Muscle layer of duodenum (tissue), 2 donors: ENCODE measurements around the gene ATF7IP2.
A peak's percentile ranks its signal among the peaks of the same experiment; 100 is the strongest.
"Not testable (repeated sequence)": the region's sequence is repeated elsewhere in the genome, so short reads cannot be mapped to it uniquely, and the experiment has no call there.

Experiments
- H3K27ac ChIP-seq: one replicate; pipeline ENCODE4 v1.7.0; 2013; ENCODE audit warnings: mild to moderate bottlenecking, low read length
- H3K27me3 ChIP-seq: one replicate; pipeline ENCODE4 v1.7.0; 2013; ENCODE audit warnings: low read depth, mild to moderate bottlenecking, control low read depth, low read length
- H3K36me3 ChIP-seq, 2 donors: one replicate each; pipeline ENCODE4 v1.7.0; 2013; ENCODE audit warnings: low read length in 2 of 2, control low read depth in 1 of 2, mild to moderate bottlenecking in 1 of 2; ENCODE audit not compliant: insufficient read depth in 2 of 2, control insufficient read depth in 1 of 2
- H3K4me1 ChIP-seq, 2 donors: one replicate each; pipeline ENCODE4 v1.7.0; 2013; ENCODE audit warnings: low read length in 2 of 2, mild to moderate bottlenecking in 2 of 2, control low read depth in 1 of 2, moderate library complexity in 1 of 2; ENCODE audit not compliant: insufficient read depth in 2 of 2, control insufficient read depth in 1 of 2
- H3K4me3 ChIP-seq, 2 donors: one replicate each; pipeline ENCODE4 v1.7.0; 2013; ENCODE audit warnings: low read length in 2 of 2, low read depth in 1 of 2, mild to moderate bottlenecking in 1 of 2
- H3K9me3 ChIP-seq, 2 donors: one replicate each; pipeline ENCODE4 v1.7.0; 2013; ENCODE audit warnings: low read length in 2 of 2, control low read depth in 1 of 2, mild to moderate bottlenecking in 1 of 2; ENCODE audit not compliant: control insufficient read depth in 1 of 2
- donor health status: healthy.

Gene ATF7IP2

GRCh38 chr16:10383626-10384025, 2.2 kb upstream of the ATF7IP2 start:
- Histone ChIP-seq H3K4me1 (no peaks in the 10 kb centered on the region), H3K36me3 (no peaks in the 10 kb centered on the region), H3K27ac (no peak overlapping the region), H3K9me3 (peaks cover 0 to 3% of the 10 kb centered on the region in 2 donors), H3K4me3 (no peak overlapping the region), H3K27me3 (no peaks in the 10 kb centered on the region)

DNA sequence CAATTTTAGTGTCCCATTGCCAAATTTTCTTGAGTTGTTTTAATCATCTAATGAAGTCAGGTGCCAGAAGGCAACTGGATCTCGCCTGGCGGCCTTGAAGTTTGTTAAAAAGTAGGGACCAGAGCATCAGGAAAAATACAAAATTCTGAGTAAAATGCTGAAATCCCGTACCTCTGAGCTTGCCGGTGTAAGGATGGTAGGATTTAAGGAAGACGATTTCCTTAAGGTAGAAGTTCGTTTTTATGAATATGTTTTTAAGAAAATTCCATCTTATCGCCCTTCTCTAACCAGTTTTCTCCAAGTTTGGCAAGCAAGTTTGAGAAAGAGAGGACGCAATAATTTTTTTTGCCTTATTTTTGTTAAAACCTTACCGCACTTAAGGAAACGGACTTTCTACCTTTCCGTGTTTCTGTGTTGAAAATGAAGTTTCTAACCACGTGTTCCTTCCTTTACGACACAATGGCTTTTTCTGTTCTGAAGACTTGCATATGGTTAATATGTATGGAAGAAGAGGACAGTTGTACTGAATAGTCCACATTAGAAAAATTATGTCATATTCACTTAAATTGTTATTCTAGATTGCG, 748 bp downstream of the ATF7IP2 start:
- no peaks in the 10 kb centered on the region for H3K36me3 ChIP-seq
- peaks cover 0 to 3% of the 10 kb centered on the region in 2 donors for H3K9me3 ChIP-seq
- H3K27ac ChIP-seq, result peak overlapping the region; percentile 41
- H3K27me3 ChIP-seq, result no peaks in the 10 kb centered on the region
- peak overlapping the region; percentile 62 to 80 for H3K4me3 ChIP-seq
- no peaks in the 10 kb centered on the region for H3K4me1 ChIP-seq

DNA sequence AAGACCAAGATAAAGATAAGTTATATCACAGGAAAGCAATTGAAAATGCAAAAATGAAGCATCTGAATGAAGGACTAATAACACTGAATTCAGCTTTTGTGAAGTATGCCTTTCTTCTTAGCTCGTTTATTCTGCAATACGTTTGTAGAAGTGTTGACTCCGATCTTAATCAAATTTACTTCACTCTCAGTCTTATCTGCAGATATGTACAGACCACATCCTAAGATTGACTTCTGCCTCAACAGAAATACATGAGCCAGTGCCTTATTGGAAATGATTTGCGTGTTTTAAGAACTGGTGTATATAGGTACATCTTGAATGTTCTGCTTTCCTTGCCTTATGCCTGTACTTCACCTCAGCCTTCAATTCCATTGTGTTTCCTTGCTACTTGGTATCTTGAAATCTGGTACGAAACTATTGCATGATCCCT, 1.3 kb downstream of the ATF7IP2 start:
- Histone ChIP-seq H3K4me3 (peak overlapping the region in 1 of 2 donors; percentile 80), H3K4me1 (no peaks in the 10 kb centered on the region), H3K27ac (peak overlapping the region; percentile 41), H3K27me3 (no peaks in the 10 kb centered on the region), H3K36me3 (no peaks in the 10 kb centered on the region), H3K9me3 (peaks cover 0 to 3% of the 10 kb centered on the region in 2 donors)

GRCh38 chr16:10388988-10389387, 3.1 kb downstream of the ATF7IP2 start:
- no peaks in the 10 kb centered on the region for H3K36me3 ChIP-seq
- H3K4me3 ChIP-seq, result no peak overlapping the region
- H3K27ac ChIP-seq, result no peak overlapping the region
- peaks cover 0 to 5% of the 10 kb centered on the region in 2 donors for H3K9me3 ChIP-seq
- H3K27me3 ChIP-seq, result no peaks in the 10 kb centered on the region
- H3K4me1 ChIP-seq, result no peaks in the 10 kb centered on the region

DNA sequence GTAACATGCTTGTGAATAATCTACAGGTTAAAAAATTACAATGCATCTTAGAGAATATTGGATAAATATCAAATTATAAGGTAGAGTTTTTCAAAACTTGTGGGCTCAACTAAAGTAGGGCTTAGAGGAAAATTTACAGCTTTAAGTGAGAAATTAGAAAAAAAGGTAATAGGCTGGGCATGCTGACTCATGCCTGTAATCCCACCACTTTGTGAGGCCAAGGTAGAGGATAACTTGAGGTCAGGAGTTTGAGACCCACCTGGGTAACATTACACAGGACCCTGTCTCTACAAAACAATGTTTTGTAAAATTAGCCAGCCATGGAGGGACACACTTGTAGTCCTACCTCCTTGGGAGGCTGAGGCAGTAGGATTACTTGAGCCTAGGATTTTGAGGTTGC, 4.5 kb downstream of the ATF7IP2 start:
- Histone ChIP-seq H3K4me1 (no peaks in the 10 kb centered on the region), H3K27me3 (no peaks in the 10 kb centered on the region), H3K36me3 (no peaks in the 10 kb centered on the region), H3K4me3 (no peak overlapping the region), H3K9me3 (peaks cover 0 to 3% of the 10 kb centered on the region in 2 donors), H3K27ac (no peak overlapping the region)

DNA sequence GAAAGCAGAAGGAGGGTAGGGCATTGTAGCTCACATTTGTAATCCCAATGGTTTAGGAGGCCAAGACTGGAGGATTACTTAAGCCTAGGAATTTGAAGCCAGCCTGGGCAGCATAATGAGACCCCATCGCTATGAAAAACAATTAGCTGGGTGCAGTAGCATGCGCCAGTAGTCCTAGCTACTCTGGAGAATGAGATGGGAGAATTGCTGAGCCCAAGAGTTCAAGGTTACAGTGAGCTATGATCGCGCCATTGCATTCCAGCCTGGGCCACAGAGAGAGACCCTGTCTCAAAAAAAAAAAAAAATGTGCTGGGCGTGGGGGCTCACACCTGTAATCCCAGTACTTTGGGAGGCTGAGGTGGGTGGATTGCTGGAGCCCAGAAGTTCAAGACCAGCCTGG, 5.0 kb downstream of the ATF7IP2 start:
- Histone ChIP-seq H3K36me3 (no peaks in the 10 kb centered on the region), H3K27ac (no peak overlapping the region), H3K4me1 (no peaks in the 10 kb centered on the region), H3K9me3 (peaks cover 0 to 3% of the 10 kb centered on the region in 2 donors), H3K4me3 (no peak overlapping the region), H3K27me3 (no peaks in the 10 kb centered on the region)

- no peak overlapping the region for H3K27ac ChIP-seq
- no peaks in the 10 kb centered on the region for H3K27me3 ChIP-seq
- peaks cover 0 to 3% of the 10 kb centered on the region in 2 donors for H3K9me3 ChIP-seq
- H3K36me3 ChIP-seq, result no peaks in the 10 kb centered on the region
- no peak overlapping the region for H3K4me3 ChIP-seq
- H3K4me1 ChIP-seq, result no peaks in the 10 kb centered on the region
Measured at GRCh38 chr16:10391339-10391738, 5.5 kb downstream of the ATF7IP2 start.

GRCh38 chr16:10402975-10403374, 17.1 kb downstream of the ATF7IP2 start:
- peaks cover 0 to 14% of the 10 kb centered on the region in 2 donors for H3K9me3 ChIP-seq

GRCh38 chr16:10405386-10405939, 19.6 kb downstream of the ATF7IP2 start:
- Histone ChIP-seq H3K4me1 (no peaks in the 10 kb centered on the region), H3K36me3 (no peaks in the 10 kb centered on the region), H3K4me3 (no peak overlapping the region)

More at GRCh38 chr16:10402975-10403374, 17.1 kb downstream of the ATF7IP2 start:
- H3K4me3 ChIP-seq, result no peak overlapping the region
- H3K36me3 ChIP-seq, result no peaks in the 10 kb centered on the region
- no peaks in the 10 kb centered on the region for H3K4me1 ChIP-seq
- H3K27ac ChIP-seq, result no peak overlapping the region
- no peaks in the 10 kb centered on the region for H3K27me3 ChIP-seq

GRCh38 chr16:10408824-10409381, 23.0 kb downstream of the ATF7IP2 start:
- no peaks in the 10 kb centered on the region for H3K27me3 ChIP-seq
- no peaks in the 10 kb centered on the region for H3K4me1 ChIP-seq
- H3K4me3 ChIP-seq, result peak overlapping the region in 1 of 2 donors; percentile 42
- peaks cover 5 to 35% of the 10 kb centered on the region in 2 donors for H3K9me3 ChIP-seq
- H3K27ac ChIP-seq, result no peak overlapping the region
- no peaks in the 10 kb centered on the region for H3K36me3 ChIP-seq

More at GRCh38 chr16:10405386-10405939, 19.6 kb downstream of the ATF7IP2 start:
- H3K27me3 ChIP-seq, result no peaks in the 10 kb centered on the region
- peaks cover 5 to 35% of the 10 kb centered on the region in 2 donors for H3K9me3 ChIP-seq
- no peak overlapping the region for H3K27ac ChIP-seq

DNA sequence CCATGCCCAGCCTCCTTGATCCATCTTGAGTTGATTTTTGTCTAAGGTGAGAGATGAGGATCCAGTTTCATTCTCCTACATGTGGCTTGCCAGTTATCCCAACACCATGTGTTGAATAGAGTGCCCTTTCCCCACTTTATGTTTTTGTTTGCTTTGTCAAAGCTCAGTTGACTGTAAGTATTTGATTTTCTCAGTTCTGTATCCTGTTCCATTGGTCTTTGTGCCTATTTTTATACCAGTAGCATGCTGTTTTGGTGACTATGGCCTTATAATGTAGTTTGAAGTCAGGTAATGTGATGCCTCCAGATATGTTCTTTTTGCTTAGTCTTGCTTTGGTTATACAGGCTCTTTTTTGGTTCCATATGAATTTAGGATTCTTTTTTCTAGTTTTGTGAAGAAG, 23.9 kb downstream of the ATF7IP2 start:
- H3K36me3 ChIP-seq, result not testable (repeated sequence)
- peaks cover 5 to 35% of the 10 kb centered on the region in 2 donors for H3K9me3 ChIP-seq

More for the DNA sequence above, 23.9 kb downstream of the ATF7IP2 start:
- H3K4me1 ChIP-seq, H3K27ac ChIP-seq, H3K27me3 ChIP-seq: not testable (repeated sequence)
- H3K4me3 ChIP-seq, result peak overlapping the region in 1 of 2 donors; percentile 24
